Activated T-helper 1 cell treated with anti-CD3 and anti-CD28 coated beads, Interleukin-12 subunit alpha, Interleukin-12 subunit beta, Interleukin-2, Interleukin-4 antibody, amounts not matched to agents 30 ng/mL and 10 ng/mL and 1 ng/mL, durations not matched to agents 14 hours and 24 hours and 36 hours (primary cell): ENCODE measurements around the gene IFI27L1. TPM values are rescaled to one million over a fixed set of nuclear protein-coding genes. Genes with fewer than 3 reads are reported as not detected.

ENCODE experiments used
- DNase-seq: peaks from one replicate; pipeline ENCODE4 v3.0.0; 2021; ENCODE audit warnings: low spot score
- H3K27ac Mint-ChIP-seq: one replicate; pipeline ENCODE4 v1.8.0; 2021; ENCODE audit warnings: mild to moderate bottlenecking, mixed read lengths
- H3K27me3 Mint-ChIP-seq: one replicate; pipeline ENCODE4 v1.8.0; 2022; ENCODE audit warnings: mild to moderate bottlenecking, moderate library complexity, mixed read lengths; ENCODE audit not compliant: insufficient read depth
- H3K36me3 Mint-ChIP-seq: one replicate; pipeline ENCODE4 v1.8.0; 2021; ENCODE audit warnings: low read depth, mixed read lengths
- H3K4me1 Mint-ChIP-seq: one replicate; pipeline ENCODE4 v1.8.0; 2021; ENCODE audit warnings: low read depth, mixed read lengths
- H3K4me3 Mint-ChIP-seq: one replicate; pipeline ENCODE4 v1.8.0; 2021; ENCODE audit warnings: mild to moderate bottlenecking, moderate library complexity, mixed read lengths
- H3K9me3 Mint-ChIP-seq: one replicate; pipeline ENCODE4 v1.8.0; 2021; ENCODE audit warnings: mixed read lengths
- intact Hi-C: fragments of 100-400 bp; cut with micrococcal nuclease; formaldehyde crosslinking; loops from one replicate; pipeline ENCODE4 v1.15.1; 2024
- total RNA-seq: library from RNA; stranded (reverse); gene quantifications from 2 replicates; pipeline ENCODE4 v1.2.3, GENCODE V29; 2022

Gene IFI27L1
- total RNA-seq, 1 donor from 2014 or later, result 22.7 TPM

- H3K4me3 Mint-ChIP-seq, result no peak overlapping the region
- intact Hi-C loops, result no loop called here
- peaks cover 68% of the 10 kb centered on the region for H3K36me3 Mint-ChIP-seq
- H3K27ac Mint-ChIP-seq, result no peak overlapping the region
- peaks cover 43% of the 10 kb centered on the region for H3K4me1 Mint-ChIP-seq
- no peak for DNase-seq
- H3K27me3 Mint-ChIP-seq, result no peaks in the 10 kb centered on the region
- H3K9me3 Mint-ChIP-seq, result peaks cover 41% of the 10 kb centered on the region
Observed at GRCh38 chr14:94074534-94074933, 6.6 kb upstream of the IFI27L1 start.

DNA sequence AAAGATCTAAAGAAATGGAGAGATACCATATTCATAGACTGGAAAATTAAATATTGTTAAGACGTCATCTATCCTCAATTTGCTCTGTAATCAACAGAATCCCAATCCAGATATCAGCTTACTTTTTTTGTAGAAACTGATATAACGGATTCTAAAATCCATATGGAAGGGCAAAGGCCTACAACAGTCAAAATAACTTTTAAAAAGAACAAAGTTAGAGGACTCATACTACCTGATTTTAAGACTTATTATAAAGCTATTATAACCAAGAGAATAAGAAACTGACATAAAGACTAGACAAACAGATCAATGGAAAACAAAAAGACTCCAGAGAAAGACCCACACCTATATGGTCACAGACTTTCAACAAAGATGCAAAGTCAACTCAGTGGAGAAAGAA lies 6.1 kb upstream of the IFI27L1 start:
- Mint-ChIP-seq H3K27me3 (no peaks in the 10 kb centered on the region), H3K4me3 (no peak overlapping the region), H3K4me1 (peaks cover 46% of the 10 kb centered on the region), H3K27ac (no peak overlapping the region), H3K36me3 (peaks cover 69% of the 10 kb centered on the region), H3K9me3 (peaks cover 38% of the 10 kb centered on the region)
- DNase-seq, result no peak
- intact Hi-C loops, result no loop called here

DNA sequence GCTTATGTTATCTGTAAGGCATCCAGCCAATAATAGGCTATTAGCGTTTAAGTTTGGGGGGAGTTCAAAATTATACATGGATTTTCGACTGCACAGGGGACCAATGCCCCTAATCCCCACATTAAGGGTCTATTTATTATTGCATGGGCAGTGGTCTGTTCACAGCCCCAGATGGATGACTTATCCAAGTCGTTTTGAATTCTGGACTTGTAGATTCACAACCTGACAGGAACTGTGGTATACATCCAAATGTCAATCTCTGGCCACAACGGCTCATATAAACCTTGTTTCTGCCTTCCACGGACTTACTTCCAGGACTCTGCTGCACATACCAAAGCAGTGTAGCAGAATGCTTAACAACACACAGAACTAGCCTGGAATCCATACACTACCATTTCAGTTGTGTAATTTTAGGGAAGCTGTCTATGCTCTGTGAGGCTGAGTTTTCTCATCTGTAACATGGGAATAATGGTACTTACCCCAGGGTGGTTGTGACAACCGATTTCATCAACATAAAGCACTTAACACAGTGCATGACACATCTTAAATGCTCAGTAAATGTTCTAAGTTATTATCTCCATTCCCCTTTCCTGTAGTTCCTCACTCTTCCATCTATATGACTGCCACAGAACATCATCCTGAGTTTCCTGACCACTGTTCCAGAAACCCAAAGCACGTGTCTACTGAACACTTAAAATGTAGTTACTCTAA lies 3.8 kb upstream of the IFI27L1 start:
- intact Hi-C loops, result no loop called here
- H3K9me3 Mint-ChIP-seq, result peaks cover 21% of the 10 kb centered on the region
- H3K27ac Mint-ChIP-seq, result no peak overlapping the region

DNA sequence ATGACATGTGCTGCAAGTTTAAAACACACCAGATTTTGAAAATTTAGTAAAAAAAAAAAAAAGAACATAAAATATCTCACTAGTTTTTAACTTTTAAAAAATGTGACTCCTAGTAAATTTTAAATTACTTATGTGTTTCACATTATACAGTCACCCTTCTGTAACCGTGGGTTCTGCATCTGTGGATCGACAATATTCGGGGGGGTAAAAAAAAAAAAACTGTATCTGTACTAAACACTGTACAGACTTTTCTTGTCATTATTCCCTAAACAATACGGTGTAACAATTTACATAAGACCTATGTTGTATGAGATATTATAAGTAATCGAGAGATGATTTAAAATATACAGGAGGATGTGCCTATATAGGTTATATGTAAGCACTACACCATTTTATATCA lies 3.3 kb upstream of the IFI27L1 start:
- Mint-ChIP-seq H3K27ac (no peak overlapping the region), H3K27me3 (no peaks in the 10 kb centered on the region), H3K36me3 (peaks cover 53% of the 10 kb centered on the region), H3K9me3 (peaks cover 19% of the 10 kb centered on the region), H3K4me1 (peaks cover 58% of the 10 kb centered on the region), H3K4me3 (peak overlapping the region; percentile 100)
- DNase-seq, result no peak
- intact Hi-C loops, result no loop called here

More for the DNA sequence above, 3.8 kb upstream of the IFI27L1 start:
- no peak for DNase-seq
- Mint-ChIP-seq H3K4me1 (peaks cover 53% of the 10 kb centered on the region), H3K4me3 (peak overlapping the region; percentile 73), H3K27me3 (no peaks in the 10 kb centered on the region), H3K36me3 (peaks cover 54% of the 10 kb centered on the region)

GRCh38 chr14:94079891-94080620 lies 1.1 kb upstream of the IFI27L1 start:
- Mint-ChIP-seq H3K4me1 (peaks cover 63% of the 10 kb centered on the region), H3K27ac (peak overlapping the region; percentile 100), H3K9me3 (peaks cover 8% of the 10 kb centered on the region), H3K4me3 (peak overlapping the region; percentile 100), H3K36me3 (peaks cover 40% of the 10 kb centered on the region), H3K27me3 (no peaks in the 10 kb centered on the region)
- DNase-seq, result no peak
- intact Hi-C loops, result loop anchor here (2.0 to 10.0 kb wide), 5 partner anchors 101 to 1455 kb away; partner anchors contain the start of genes BTBD7 and GLRX5

DNA sequence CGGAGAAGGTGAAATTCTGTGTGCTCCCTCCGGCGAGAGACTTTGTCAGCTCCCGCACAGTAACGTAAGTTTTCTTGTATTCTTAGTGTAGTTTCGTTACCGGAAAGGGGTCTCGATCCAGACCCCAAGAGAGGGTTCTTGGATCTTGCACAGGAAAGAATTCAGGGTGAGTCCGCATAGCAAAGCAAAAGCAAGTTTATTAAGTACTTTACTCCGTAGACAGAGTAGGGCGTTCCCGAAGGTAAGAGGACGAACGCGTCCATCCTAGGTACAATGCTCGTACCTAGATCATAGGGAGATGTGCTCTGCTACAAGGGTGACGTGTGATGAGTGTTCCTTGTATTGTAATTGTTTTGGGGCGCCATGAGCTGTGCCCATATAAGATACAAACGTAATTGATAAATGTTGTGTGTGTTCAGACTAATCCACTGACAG lies 293 bp downstream of the IFI27L1 start:
- Mint-ChIP-seq H3K27ac (peak overlapping the region; percentile 95), H3K9me3 (no peaks in the 10 kb centered on the region), H3K4me1 (peaks cover 55% of the 10 kb centered on the region), H3K4me3 (peak overlapping the region; percentile 100), H3K36me3 (peaks cover 30% of the 10 kb centered on the region), H3K27me3 (no peaks in the 10 kb centered on the region)
- no peak for DNase-seq
- intact Hi-C loops, result loop anchor here (1.0 to 10.0 kb wide), 12 partner anchors 25 to 1453 kb away; partner anchors contain the start of genes BTBD7, GLRX5, IFI27L2 and OTUB2

- no peak overlapping the region for H3K27ac Mint-ChIP-seq
- peaks cover 1% of the 10 kb centered on the region for H3K36me3 Mint-ChIP-seq
- intact Hi-C loops, result loop anchor here (10.0 kb wide), 1 partner anchor 1447 kb away; the partner anchor contains the start of gene GLRX5
- no peak overlapping the region for H3K4me3 Mint-ChIP-seq
- H3K27me3 Mint-ChIP-seq, result no peaks in the 10 kb centered on the region
- DNase-seq, result no peak
- H3K4me1 Mint-ChIP-seq, result peaks cover 5% of the 10 kb centered on the region
- H3K9me3 Mint-ChIP-seq, result no peaks in the 10 kb centered on the region
Observed at GRCh38 chr14:94087891-94088290, 6.8 kb downstream of the IFI27L1 start.

DNA sequence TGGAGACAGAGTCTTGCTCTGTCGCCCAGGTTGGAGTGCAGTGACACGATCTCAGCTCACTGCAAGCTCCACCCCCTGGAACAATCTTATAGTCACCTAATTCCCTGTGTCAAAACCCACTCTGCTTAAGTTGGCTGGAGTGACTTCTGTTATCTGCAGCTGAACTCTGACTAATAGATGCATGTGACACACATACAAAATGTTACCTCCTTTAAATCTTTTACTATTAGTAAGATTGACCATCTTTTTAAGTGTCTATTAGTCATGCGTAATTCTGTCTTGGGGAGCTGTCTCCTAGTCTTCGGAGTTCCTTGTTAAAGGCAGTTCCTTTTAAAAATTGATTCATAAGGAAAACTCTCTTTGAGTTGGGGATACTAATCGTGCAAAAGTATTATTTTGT lies 7.4 kb downstream of the IFI27L1 start:
- intact Hi-C loops, result loop anchor here (10.0 kb wide), 1 partner anchor 1446 kb away; the partner anchor contains the start of gene GLRX5
- H3K27me3 Mint-ChIP-seq, result no peaks in the 10 kb centered on the region
- no peak overlapping the region for H3K27ac Mint-ChIP-seq
- H3K4me1 Mint-ChIP-seq, result no peaks in the 10 kb centered on the region
- no peak for DNase-seq
- no peaks in the 10 kb centered on the region for H3K9me3 Mint-ChIP-seq
- H3K4me3 Mint-ChIP-seq, result no peak overlapping the region
- H3K36me3 Mint-ChIP-seq, result peaks cover 1% of the 10 kb centered on the region

GRCh38 chr14:94089479-94089878 lies 8.4 kb downstream of the IFI27L1 start:
- Mint-ChIP-seq H3K27me3 (no peaks in the 10 kb centered on the region), H3K9me3 (no peaks in the 10 kb centered on the region), H3K36me3 (peaks cover 1% of the 10 kb centered on the region), H3K27ac (no peak overlapping the region), H3K4me1 (no peaks in the 10 kb centered on the region), H3K4me3 (no peak overlapping the region)
- DNase-seq, result no peak
- intact Hi-C loops, result loop anchor here (10.0 kb wide), 1 partner anchor 1445 kb away; the partner anchor contains the start of gene GLRX5

DNA sequence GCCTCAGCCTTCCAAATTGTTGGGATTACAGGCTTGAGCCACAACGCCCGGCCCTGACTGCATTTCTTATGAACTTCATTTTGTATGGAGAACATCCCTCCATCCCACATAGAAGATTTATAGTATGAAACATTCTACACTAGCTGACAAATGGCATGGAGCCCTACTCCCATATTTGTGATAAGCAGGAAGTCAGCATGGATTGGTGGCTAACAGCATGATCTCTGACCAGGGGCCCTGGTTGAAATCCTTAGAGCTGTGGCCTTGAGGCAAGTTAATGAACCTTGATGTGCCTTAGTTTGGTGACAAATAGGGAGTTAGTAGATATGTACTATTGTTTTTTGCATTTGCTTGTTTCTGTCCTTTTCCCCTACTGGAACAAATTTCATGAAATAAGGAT lies 12.3 kb downstream of the IFI27L1 start:
- no peaks in the 10 kb centered on the region for H3K9me3 Mint-ChIP-seq
- intact Hi-C loops, result no loop called here
- no peak for DNase-seq
- no peak overlapping the region for H3K4me3 Mint-ChIP-seq
- no peaks in the 10 kb centered on the region for H3K4me1 Mint-ChIP-seq
- H3K27ac Mint-ChIP-seq, result no peak overlapping the region
- H3K36me3 Mint-ChIP-seq, result peaks cover 2% of the 10 kb centered on the region
- H3K27me3 Mint-ChIP-seq, result no peaks in the 10 kb centered on the region

- no peak for DNase-seq
- intact Hi-C loops, result no loop called here
- H3K27ac Mint-ChIP-seq, result no peak overlapping the region
- H3K4me3 Mint-ChIP-seq, result no peak overlapping the region
- no peaks in the 10 kb centered on the region for H3K27me3 Mint-ChIP-seq
- H3K36me3 Mint-ChIP-seq, result peaks cover 2% of the 10 kb centered on the region
- no peaks in the 10 kb centered on the region for H3K4me1 Mint-ChIP-seq
- no peaks in the 10 kb centered on the region for H3K9me3 Mint-ChIP-seq
Observed at GRCh38 chr14:94097091-94097490, 16.0 kb downstream of the IFI27L1 start.

DNA sequence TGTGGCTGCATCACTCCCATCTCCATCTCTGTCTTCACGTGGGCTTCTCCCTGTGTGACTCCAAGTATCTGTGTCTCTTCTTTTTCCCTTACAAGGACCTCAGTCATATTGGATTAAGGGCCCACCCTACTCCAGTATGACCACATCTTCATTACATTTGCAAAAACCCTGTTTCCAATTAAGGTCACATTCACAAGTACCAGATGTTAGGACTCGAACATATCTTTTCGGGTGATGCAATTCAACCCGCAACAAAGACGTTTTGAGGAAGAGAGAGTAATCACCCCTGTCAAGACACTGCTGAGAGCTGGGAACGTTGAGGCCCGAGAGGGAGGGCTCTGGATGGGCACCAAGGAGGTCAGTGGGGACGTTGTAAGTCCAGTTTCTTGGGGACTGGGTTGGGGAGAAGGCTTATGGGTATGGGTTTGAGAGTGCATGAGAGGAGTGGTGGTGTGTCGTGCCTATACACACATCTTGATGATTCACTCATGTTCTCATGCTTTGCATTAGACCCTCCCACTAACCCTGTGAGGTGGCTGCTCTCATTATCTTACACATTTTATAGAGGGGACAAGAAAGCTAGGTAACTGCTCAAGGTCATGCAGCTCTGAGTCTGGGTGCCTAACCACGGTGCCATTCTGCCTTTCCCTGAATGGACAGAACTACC lies 17.3 kb downstream of the IFI27L1 start:
- peaks cover 2% of the 10 kb centered on the region for H3K36me3 Mint-ChIP-seq
- no peak overlapping the region for H3K4me3 Mint-ChIP-seq
- H3K27me3 Mint-ChIP-seq, result no peaks in the 10 kb centered on the region
- H3K9me3 Mint-ChIP-seq, result no peaks in the 10 kb centered on the region
- DNase-seq, result no peak
- H3K27ac Mint-ChIP-seq, result no peak overlapping the region
- intact Hi-C loops, result no loop called here
- no peaks in the 10 kb centered on the region for H3K4me1 Mint-ChIP-seq

GRCh38 chr14:94099006-94099405 lies 17.9 kb downstream of the IFI27L1 start:
- H3K27me3 Mint-ChIP-seq, result no peaks in the 10 kb centered on the region
- no peaks in the 10 kb centered on the region for H3K4me1 Mint-ChIP-seq
- H3K36me3 Mint-ChIP-seq, result peaks cover 2% of the 10 kb centered on the region
- intact Hi-C loops, result no loop called here
- H3K9me3 Mint-ChIP-seq, result no peaks in the 10 kb centered on the region
- H3K4me3 Mint-ChIP-seq, result no peak overlapping the region
- no peak for DNase-seq
- H3K27ac Mint-ChIP-seq, result no peak overlapping the region
